HEK293 (cell line): Measurements from ENCODE around the gene ITGA2B.

Source experiments
- EGR2 ChIP-seq: fragments of 450-650 bp; formaldehyde crosslinking; IDR thresholded peaks from 2 replicates; pipeline ENCODE4 v1.5.1; 2016; ENCODE audit warnings: low read depth, missing biosample characterization, missing genetic modification characterization
- KLF10 ChIP-seq: fragments of 450-650 bp; IDR thresholded peaks from 2 replicates; pipeline ENCODE4 v1.5.1; 2018; ENCODE audit warnings: missing biosample characterization, mild to moderate bottlenecking, missing genetic modification characterization
- OSR2 ChIP-seq: fragments of 450-650 bp; formaldehyde crosslinking; IDR thresholded peaks from 2 replicates; pipeline ENCODE4 v1.5.1; 2016; ENCODE audit warnings: missing biosample characterization, missing genetic modification characterization
- OVOL3 ChIP-seq: fragments of 450-650 bp; formaldehyde crosslinking; IDR thresholded peaks from 2 replicates; pipeline ENCODE4 v1.5.1; 2016; ENCODE audit warnings: missing biosample characterization, missing genetic modification characterization
- RBAK ChIP-seq: fragments of 450-650 bp; formaldehyde crosslinking; IDR thresholded peaks from 2 replicates; pipeline ENCODE4 v1.5.1; 2016; ENCODE audit warnings: missing biosample characterization, missing genetic modification characterization
- SP3 ChIP-seq: fragments of 450-650 bp; formaldehyde crosslinking; IDR thresholded peaks from 2 replicates; pipeline ENCODE4 v1.5.1; 2016; ENCODE audit warnings: missing biosample characterization, missing genetic modification characterization
- ZBTB48 ChIP-seq: fragments of 450-650 bp; formaldehyde crosslinking; IDR thresholded peaks from 2 replicates; pipeline ENCODE4 v1.5.1; 2016; ENCODE audit warnings: missing biosample characterization, missing genetic modification characterization
- ZBTB6 ChIP-seq: fragments of 450-650 bp; formaldehyde crosslinking; IDR thresholded peaks from 2 replicates; pipeline ENCODE4 v1.5.1; 2017; ENCODE audit warnings: missing biosample characterization, missing genetic modification characterization
- ZBTB7A ChIP-seq: fragments of 450-650 bp; formaldehyde crosslinking; IDR thresholded peaks from 2 replicates; pipeline ENCODE4 v1.5.1; 2016; ENCODE audit warnings: low read depth, missing biosample characterization, missing genetic modification characterization
- ZFHX2 ChIP-seq: fragments of 450-650 bp; formaldehyde crosslinking; conservative IDR thresholded peaks from 2 replicates; pipeline ENCODE4 v1.5.1; 2016; ENCODE audit warnings: missing biosample characterization, missing genetic modification characterization
- ZIC2 ChIP-seq: fragments of 450-650 bp; formaldehyde crosslinking; IDR thresholded peaks from 2 replicates; pipeline ENCODE4 v1.5.1; 2016; ENCODE audit warnings: missing biosample characterization, missing genetic modification characterization
- ZNF132 ChIP-seq: fragments of 450-650 bp; formaldehyde crosslinking; IDR thresholded peaks from 2 replicates; pipeline ENCODE4 v1.5.1; 2017; ENCODE audit warnings: missing biosample characterization, missing genetic modification characterization, borderline replicate concordance
- ZNF138 ChIP-seq: fragments of 450-650 bp; formaldehyde crosslinking; IDR thresholded peaks from 2 replicates; pipeline ENCODE4 v1.5.1; 2016; ENCODE audit warnings: missing biosample characterization, missing genetic modification characterization, borderline replicate concordance
- ZNF140 ChIP-seq: fragments of 450-650 bp; formaldehyde crosslinking; IDR thresholded peaks from 2 replicates; pipeline ENCODE4 v1.5.1; 2016; ENCODE audit warnings: missing biosample characterization, missing genetic modification characterization
- ZNF155 ChIP-seq: fragments of 450-650 bp; formaldehyde crosslinking; IDR thresholded peaks from 2 replicates; pipeline ENCODE4 v1.5.1; 2016; ENCODE audit warnings: missing biosample characterization, missing genetic modification characterization
- ZNF157 ChIP-seq: fragments of 450-650 bp; formaldehyde crosslinking; IDR thresholded peaks from 2 replicates; pipeline ENCODE4 v1.5.1; 2016; ENCODE audit warnings: missing biosample characterization, missing genetic modification characterization
- ZNF169 ChIP-seq: fragments of 450-650 bp; formaldehyde crosslinking; IDR thresholded peaks from 2 replicates; pipeline ENCODE4 v1.5.1; 2016; ENCODE audit warnings: missing biosample characterization, missing genetic modification characterization
- ZNF175 ChIP-seq: fragments of 450-650 bp; formaldehyde crosslinking; IDR thresholded peaks from 2 replicates; pipeline ENCODE4 v1.5.1; 2016; ENCODE audit warnings: missing biosample characterization, missing genetic modification characterization
- ZNF23 ChIP-seq: fragments of 450-650 bp; formaldehyde crosslinking; IDR thresholded peaks from 2 replicates; pipeline ENCODE4 v1.5.1; 2016; ENCODE audit warnings: missing biosample characterization, missing genetic modification characterization, borderline replicate concordance
- ZNF335 ChIP-seq: fragments of 450-650 bp; formaldehyde crosslinking; conservative IDR thresholded peaks from 2 replicates; pipeline ENCODE4 v1.5.1; 2016; ENCODE audit warnings: missing biosample characterization, missing genetic modification characterization
- ZNF37A ChIP-seq: fragments of 450-650 bp; IDR thresholded peaks from 2 replicates; pipeline ENCODE4 v1.5.1; 2018; ENCODE audit warnings: missing biosample characterization, missing genetic modification characterization
- ZNF404 ChIP-seq: fragments of 450-650 bp; formaldehyde crosslinking; IDR thresholded peaks from 2 replicates; pipeline ENCODE4 v1.5.1; 2017; ENCODE audit warnings: missing biosample characterization, missing genetic modification characterization
- ZNF521 ChIP-seq: fragments of 450-650 bp; formaldehyde crosslinking; IDR thresholded peaks from 2 replicates; pipeline ENCODE4 v1.5.1; 2017; ENCODE audit warnings: missing biosample characterization, mild to moderate bottlenecking, missing genetic modification characterization
- ZNF560 ChIP-seq: fragments of 450-650 bp; formaldehyde crosslinking; IDR thresholded peaks from 2 replicates; pipeline ENCODE4 v1.5.1; 2017; ENCODE audit warnings: missing biosample characterization, missing genetic modification characterization, borderline replicate concordance
- ZNF639 ChIP-seq: fragments of 450-650 bp; formaldehyde crosslinking; IDR thresholded peaks from 2 replicates; pipeline ENCODE4 v1.5.1; 2016; ENCODE audit warnings: missing biosample characterization, missing genetic modification characterization
- ZNF777 ChIP-seq: fragments of 450-650 bp; formaldehyde crosslinking; IDR thresholded peaks from 2 replicates; pipeline ENCODE4 v1.5.1; 2017; ENCODE audit warnings: missing biosample characterization, missing genetic modification characterization, borderline replicate concordance
- ZXDB ChIP-seq: fragments of 450-650 bp; formaldehyde crosslinking; IDR thresholded peaks from 2 replicates; pipeline ENCODE4 v1.5.1; 2016; ENCODE audit warnings: missing biosample characterization, missing genetic modification characterization
- TF ChIP-seq, protein P1 (sequence below): fragments of 450-650 bp; formaldehyde crosslinking; IDR thresholded peaks from 2 replicates; pipeline ENCODE4 v1.5.1; 2016; ENCODE audit warnings: missing biosample characterization, missing genetic modification characterization
- TF ChIP-seq, protein P2 (sequence below): fragments of 450-650 bp; formaldehyde crosslinking; IDR thresholded peaks from 2 replicates; pipeline ENCODE4 v1.5.1; 2016; ENCODE audit warnings: missing biosample characterization, missing genetic modification characterization, borderline replicate concordance
- TF ChIP-seq, protein P3 (sequence below): sonication (generic); formaldehyde crosslinking; IDR thresholded peaks from 2 replicates; pipeline ENCODE4 v1.8.1; 2022; ENCODE audit warnings: mild to moderate bottlenecking, moderate library complexity, missing genetic modification reagents
- TF ChIP-seq, protein P4 (sequence below): fragments of 450-650 bp; formaldehyde crosslinking; optimal IDR thresholded peaks from 2 replicates; pipeline ENCODE3; 2016; ENCODE audit warnings: missing biosample characterization, mild to moderate bottlenecking, missing genetic modification characterization
- TF ChIP-seq, protein P5 (sequence below): fragments of 450-650 bp; formaldehyde crosslinking; IDR thresholded peaks from 2 replicates; pipeline ENCODE4 v1.5.1; 2016; ENCODE audit warnings: missing biosample characterization, missing genetic modification characterization, low read depth

Gene ITGA2B

DNA sequence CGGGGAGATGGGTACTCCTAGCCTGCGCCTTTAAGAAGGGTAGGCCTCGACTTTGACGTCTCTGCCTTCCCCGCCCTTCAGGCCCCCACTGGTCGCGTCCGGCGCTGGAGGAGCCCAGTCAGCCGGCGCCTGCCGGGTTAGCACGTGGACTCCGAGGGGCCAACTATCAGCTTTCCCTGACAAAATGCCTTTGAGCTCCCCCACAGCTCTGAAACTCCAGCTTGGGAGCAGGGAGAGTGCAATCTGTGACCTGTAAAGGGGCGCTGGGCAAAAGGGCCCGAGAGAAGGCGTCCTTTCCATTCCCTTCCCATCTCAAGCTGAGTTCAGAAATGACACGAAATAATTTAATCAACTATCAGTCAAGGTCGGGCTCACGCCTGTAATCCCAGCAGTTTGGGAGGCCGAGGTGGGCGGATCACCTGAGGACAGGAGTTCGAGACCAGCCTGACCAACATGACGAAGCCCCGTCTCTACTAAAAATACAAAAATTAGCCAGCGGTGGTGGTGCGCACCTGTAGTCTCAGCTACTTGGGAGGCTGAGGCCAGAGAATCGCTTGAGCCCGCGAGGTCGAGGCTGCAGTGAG is 62.5 kb downstream of the ITGA2B start (continued):
- peak; percentile 72 for TF ChIP-seq SP3
- TF ChIP-seq, protein P1, sequence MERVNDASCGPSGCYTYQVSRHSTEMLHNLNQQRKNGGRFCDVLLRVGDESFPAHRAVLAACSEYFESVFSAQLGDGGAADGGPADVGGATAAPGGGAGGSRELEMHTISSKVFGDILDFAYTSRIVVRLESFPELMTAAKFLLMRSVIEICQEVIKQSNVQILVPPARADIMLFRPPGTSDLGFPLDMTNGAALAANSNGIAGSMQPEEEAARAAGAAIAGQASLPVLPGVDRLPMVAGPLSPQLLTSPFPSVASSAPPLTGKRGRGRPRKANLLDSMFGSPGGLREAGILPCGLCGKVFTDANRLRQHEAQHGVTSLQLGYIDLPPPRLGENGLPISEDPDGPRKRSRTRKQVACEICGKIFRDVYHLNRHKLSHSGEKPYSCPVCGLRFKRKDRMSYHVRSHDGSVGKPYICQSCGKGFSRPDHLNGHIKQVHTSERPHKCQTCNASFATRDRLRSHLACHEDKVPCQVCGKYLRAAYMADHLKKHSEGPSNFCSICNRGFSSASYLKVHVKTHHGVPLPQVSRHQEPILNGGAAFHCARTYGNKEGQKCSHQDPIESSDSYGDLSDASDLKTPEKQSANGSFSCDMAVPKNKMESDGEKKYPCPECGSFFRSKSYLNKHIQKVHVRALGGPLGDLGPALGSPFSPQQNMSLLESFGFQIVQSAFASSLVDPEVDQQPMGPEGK (tag by site-specific recombination) = peak; percentile 73
- no peak for TF ChIP-seq ZNF23 (tag by site-specific recombination)
- peak; percentile 9; the same call in 1 of the 2 replicates for TF ChIP-seq ZBTB6 (tag by site-specific recombination)
- no peak for TF ChIP-seq ZNF132 (tag by site-specific recombination)
- no peak for TF ChIP-seq ZNF138 (tag by site-specific recombination)
- TF ChIP-seq ZNF560 (tag by site-specific recombination) = no peak
- TF ChIP-seq ZNF521 = no peak
- TF ChIP-seq ZIC2 (tag by site-specific recombination) = no peak
- no peak for TF ChIP-seq ZNF404 (tag by site-specific recombination)
- TF ChIP-seq ZNF155 (tag by site-specific recombination) = no peak
- TF ChIP-seq, protein P2, sequence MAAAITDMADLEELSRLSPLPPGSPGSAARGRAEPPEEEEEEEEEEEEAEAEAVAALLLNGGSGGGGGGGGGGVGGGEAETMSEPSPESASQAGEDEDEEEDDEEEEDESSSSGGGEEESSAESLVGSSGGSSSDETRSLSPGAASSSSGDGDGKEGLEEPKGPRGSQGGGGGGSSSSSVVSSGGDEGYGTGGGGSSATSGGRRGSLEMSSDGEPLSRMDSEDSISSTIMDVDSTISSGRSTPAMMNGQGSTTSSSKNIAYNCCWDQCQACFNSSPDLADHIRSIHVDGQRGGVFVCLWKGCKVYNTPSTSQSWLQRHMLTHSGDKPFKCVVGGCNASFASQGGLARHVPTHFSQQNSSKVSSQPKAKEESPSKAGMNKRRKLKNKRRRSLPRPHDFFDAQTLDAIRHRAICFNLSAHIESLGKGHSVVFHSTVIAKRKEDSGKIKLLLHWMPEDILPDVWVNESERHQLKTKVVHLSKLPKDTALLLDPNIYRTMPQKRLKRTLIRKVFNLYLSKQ (tag by site-specific recombination) = no peak
- TF ChIP-seq ZBTB7A (tag by site-specific recombination) = no peak
- no peak for TF ChIP-seq ZNF777 (tag by site-specific recombination)
- TF ChIP-seq, protein P3, sequence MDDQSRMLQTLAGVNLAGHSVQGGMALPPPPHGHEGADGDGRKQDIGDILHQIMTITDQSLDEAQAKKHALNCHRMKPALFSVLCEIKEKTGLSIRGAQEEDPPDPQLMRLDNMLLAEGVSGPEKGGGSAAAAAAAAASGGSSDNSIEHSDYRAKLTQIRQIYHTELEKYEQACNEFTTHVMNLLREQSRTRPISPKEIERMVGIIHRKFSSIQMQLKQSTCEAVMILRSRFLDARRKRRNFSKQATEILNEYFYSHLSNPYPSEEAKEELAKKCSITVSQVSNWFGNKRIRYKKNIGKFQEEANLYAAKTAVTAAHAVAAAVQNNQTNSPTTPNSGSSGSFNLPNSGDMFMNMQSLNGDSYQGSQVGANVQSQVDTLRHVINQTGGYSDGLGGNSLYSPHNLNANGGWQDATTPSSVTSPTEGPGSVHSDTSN (CRISPR knock-in tag) = no peak
- TF ChIP-seq, protein P4, sequence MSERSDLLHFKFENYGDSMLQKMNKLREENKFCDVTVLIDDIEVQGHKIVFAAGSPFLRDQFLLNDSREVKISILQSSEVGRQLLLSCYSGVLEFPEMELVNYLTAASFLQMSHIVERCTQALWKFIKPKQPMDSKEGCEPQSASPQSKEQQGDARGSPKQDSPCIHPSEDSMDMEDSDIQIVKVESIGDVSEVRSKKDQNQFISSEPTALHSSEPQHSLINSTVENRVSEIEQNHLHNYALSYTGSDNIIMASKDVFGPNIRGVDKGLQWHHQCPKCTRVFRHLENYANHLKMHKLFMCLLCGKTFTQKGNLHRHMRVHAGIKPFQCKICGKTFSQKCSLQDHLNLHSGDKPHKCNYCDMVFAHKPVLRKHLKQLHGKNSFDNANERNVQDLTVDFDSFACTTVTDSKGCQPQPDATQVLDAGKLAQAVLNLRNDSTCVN (tag by site-specific recombination) = peak; percentile 39
- TF ChIP-seq ZFHX2 = peak; percentile 61; the same call in 1 of the 2 replicates
- no peak for TF ChIP-seq ZBTB48 (tag by site-specific recombination)
- TF ChIP-seq ZNF140 (tag by site-specific recombination) = no peak
- TF ChIP-seq ZNF175 (tag by site-specific recombination) = no peak
- TF ChIP-seq ZNF37A (tag by site-specific recombination) = no peak
- TF ChIP-seq ZNF335 (tag by site-specific recombination) = peak; percentile 70
- TF ChIP-seq RBAK (tag by site-specific recombination) = no peak
- no peak for TF ChIP-seq OVOL3 (tag by site-specific recombination)
- no peak for TF ChIP-seq OSR2 (tag by site-specific recombination)
- TF ChIP-seq ZNF157 (tag by site-specific recombination) = no peak
- TF ChIP-seq, protein P5, sequence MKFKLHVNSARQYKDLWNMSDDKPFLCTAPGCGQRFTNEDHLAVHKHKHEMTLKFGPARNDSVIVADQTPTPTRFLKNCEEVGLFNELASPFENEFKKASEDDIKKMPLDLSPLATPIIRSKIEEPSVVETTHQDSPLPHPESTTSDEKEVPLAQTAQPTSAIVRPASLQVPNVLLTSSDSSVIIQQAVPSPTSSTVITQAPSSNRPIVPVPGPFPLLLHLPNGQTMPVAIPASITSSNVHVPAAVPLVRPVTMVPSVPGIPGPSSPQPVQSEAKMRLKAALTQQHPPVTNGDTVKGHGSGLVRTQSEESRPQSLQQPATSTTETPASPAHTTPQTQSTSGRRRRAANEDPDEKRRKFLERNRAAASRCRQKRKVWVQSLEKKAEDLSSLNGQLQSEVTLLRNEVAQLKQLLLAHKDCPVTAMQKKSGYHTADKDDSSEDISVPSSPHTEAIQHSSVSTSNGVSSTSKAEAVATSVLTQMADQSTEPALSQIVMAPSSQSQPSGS (tag by site-specific recombination) = no peak
- no peak for TF ChIP-seq ZNF639 (tag by site-specific recombination)
- peak; percentile 37; the same call in 1 of the 2 replicates for TF ChIP-seq KLF10 (tag by site-specific recombination)
- TF ChIP-seq ZNF169 (tag by site-specific recombination) = no peak
- no peak; the same call in 1 of the 2 replicates for TF ChIP-seq EGR2 (tag by site-specific recombination)
- TF ChIP-seq ZXDB (tag by site-specific recombination) = peak; percentile 14; the same call in 1 of the 2 replicates
